ENCODE data around the gene OIT3.

OIT3 gene

DNA sequence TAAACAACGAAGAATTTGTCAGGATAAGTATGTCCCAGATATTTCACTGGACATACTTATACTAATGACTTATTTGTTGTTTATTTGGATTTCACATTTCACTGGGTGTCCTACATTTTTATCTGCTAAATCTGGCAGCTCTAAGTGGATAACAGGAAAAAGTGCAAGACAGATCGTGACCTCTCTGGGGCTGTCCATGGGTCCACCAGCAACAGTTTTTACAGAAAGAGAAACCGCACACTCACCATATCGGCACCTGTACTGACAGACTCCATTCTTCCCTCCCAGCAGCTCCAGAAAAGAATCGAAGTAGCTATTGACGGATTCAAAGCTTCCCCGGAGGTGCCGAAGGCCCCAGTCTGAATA lies 60.7 kb downstream of the OIT3 start:
- Mint-ChIP-seq H3K4me1 (no peaks in the 10 kb centered on the region), H3K27ac (no peak overlapping the region), H3K36me3 (no peaks in the 10 kb centered on the region), H3K4me3 (no peak overlapping the region), H3K9me3 (no peaks in the 10 kb centered on the region)
- DNase-seq (ENCODE audit: low spot score in 2 of 2): no peak
- ATAC-seq: no peak

DNA sequence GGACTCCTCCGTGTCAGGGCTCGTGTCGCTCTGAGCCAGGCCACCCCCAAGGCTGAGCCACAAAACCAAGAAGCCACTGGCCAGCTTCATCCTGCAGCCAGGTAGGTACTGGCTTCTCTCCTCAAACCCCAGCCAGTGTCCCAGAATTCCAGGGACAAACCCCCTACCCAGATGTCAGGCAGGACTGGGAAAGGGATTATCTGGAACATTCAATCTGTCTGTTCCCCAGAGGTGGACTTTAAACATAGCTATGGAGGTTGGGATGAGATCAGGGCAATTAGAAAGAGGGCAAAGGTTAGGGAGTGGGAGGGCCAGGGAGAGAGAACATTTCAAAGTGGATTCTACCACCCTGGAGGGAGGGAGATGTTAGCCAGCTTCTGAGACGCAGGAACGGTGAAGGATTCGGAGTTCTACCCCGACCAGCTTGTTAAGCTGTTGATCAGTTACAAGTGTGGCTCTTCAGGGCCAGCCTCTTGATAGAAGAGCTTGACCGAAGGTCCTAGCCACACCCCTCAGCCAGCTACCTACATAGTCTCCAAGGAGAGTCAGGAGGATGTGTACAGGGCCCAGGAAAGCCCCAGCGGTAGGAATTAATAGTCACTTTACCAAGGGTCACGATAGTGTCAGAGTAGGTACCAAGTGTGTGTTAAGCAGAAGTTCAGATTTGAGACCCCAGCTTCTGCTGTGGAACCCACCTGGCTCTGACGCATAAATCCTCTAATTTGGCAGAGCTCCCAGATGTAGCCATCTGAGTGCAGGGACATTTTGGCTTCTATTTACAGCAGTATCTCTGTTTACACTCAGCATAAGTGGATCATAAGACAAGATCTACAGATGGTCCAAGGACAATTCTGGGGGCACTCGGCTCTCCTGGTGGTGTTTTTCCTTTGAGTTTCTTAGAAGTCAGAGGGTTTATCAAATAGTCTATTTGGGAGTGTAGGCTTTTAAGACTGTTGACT lies 61.3 kb downstream of the OIT3 start, which contains the start of gene PLA2G12B:
Gene PLA2G12B, minus strand, starts transcription at position 211 of the 959 bp plus-strand sequence. Its CDS starts 121 bp downstream, at position 90.
- no peaks in the 10 kb centered on the region for H3K36me3 Mint-ChIP-seq
- DNase-seq (ENCODE audit: low spot score in 2 of 2): no peak
- H3K9me3 Mint-ChIP-seq: no peaks in the 10 kb centered on the region
- ATAC-seq: no peak
- no peak within 1 kb of the TSS for H3K4me3 Mint-ChIP-seq
- H3K27ac Mint-ChIP-seq: no peak within 1 kb of the TSS
- H3K4me1 Mint-ChIP-seq: no peaks in the 10 kb centered on the region

DNA sequence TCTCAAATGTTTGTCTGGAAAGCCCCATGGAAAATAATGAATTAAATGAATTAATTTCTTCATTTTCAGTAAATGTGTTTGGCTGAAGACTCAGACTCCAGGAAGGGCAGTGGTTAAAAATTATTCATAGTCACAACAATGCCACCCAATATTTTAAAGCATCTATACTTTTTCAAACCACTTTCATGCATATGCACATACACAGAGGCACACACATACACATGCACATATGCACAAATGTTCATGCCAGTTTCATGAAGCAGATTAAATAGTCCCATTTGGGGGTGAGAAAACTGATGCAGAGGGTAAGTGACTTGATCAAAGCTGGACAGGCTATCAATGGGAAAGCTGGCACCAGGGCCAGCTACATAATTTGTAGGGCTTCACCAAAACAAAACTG lies 62.5 kb downstream of the OIT3 start:
- no peak overlapping the region for H3K27ac Mint-ChIP-seq
- DNase-seq (ENCODE audit: low spot score in 2 of 2) (no peak), ATAC-seq (no peak)
- no peak overlapping the region for H3K4me3 Mint-ChIP-seq
- H3K9me3 Mint-ChIP-seq: no peaks in the 10 kb centered on the region
- no peaks in the 10 kb centered on the region for H3K36me3 Mint-ChIP-seq
- H3K4me1 Mint-ChIP-seq: no peaks in the 10 kb centered on the region

DNA sequence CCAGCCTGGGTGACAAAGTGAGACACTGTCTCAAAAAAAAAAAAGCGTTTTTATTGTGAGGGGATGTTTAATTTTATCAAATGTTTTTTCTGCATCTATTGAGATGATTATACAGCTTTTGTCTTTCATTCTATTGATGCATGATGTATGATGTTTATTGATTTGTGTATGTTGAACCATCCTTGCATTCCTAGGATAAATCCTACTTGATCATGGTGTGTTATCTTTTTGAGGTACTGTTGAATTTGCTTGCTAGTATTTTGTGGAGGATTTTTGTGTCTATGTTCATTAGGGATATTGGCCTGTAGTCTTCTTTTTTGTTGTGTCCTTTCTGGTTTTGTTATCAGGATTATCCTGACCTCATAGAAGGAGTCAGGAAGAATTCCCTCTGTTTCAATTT lies 83.3 kb downstream of the OIT3 start:
- no peak overlapping the region for H3K27ac Mint-ChIP-seq
- no peaks in the 10 kb centered on the region for H3K4me1 Mint-ChIP-seq
- H3K9me3 Mint-ChIP-seq: peaks cover 39% of the 10 kb centered on the region
- H3K36me3 Mint-ChIP-seq: no peaks in the 10 kb centered on the region
- H3K4me3 Mint-ChIP-seq: no peak overlapping the region
- ATAC-seq (no peak), DNase-seq (ENCODE audit: low spot score in 2 of 2) (no peak)

- H3K4me3 Mint-ChIP-seq: no peak overlapping the region
- no peak for DNase-seq (ENCODE audit: low spot score in 2 of 2)
These were observed 86.2 kb downstream of the OIT3 start for GRCh38 chr10:72979709-72980108.

DNA sequence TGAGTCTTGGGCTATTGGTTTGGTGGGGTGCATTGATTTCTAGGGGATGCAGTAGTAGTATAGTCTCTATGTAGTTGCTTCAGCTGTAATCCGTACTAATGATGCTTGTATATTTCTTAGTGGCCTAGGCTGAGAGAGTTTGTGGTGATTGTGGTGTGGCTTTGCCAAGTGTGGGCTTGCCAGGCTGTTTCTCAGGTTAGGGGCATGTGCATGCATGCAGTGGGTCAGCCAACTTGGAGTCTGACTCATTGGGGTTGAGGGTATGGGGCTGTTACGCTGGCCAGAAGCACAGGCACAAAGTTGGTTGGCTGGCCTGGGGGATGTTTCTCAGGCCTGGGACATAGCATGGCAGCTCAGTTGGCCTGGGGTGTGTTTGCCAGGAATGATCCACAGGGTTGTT lies 86.8 kb downstream of the OIT3 start:
- H3K27ac Mint-ChIP-seq: no peak overlapping the region
- ATAC-seq: no peak

More at GRCh38 chr10:72979709-72980108, 86.2 kb downstream of the OIT3 start:
- ATAC-seq: no peak
- Mint-ChIP-seq H3K27ac (no peak overlapping the region), H3K4me1 (no peaks in the 10 kb centered on the region), H3K36me3 (no peaks in the 10 kb centered on the region), H3K9me3 (peaks cover 44% of the 10 kb centered on the region)

DNA sequence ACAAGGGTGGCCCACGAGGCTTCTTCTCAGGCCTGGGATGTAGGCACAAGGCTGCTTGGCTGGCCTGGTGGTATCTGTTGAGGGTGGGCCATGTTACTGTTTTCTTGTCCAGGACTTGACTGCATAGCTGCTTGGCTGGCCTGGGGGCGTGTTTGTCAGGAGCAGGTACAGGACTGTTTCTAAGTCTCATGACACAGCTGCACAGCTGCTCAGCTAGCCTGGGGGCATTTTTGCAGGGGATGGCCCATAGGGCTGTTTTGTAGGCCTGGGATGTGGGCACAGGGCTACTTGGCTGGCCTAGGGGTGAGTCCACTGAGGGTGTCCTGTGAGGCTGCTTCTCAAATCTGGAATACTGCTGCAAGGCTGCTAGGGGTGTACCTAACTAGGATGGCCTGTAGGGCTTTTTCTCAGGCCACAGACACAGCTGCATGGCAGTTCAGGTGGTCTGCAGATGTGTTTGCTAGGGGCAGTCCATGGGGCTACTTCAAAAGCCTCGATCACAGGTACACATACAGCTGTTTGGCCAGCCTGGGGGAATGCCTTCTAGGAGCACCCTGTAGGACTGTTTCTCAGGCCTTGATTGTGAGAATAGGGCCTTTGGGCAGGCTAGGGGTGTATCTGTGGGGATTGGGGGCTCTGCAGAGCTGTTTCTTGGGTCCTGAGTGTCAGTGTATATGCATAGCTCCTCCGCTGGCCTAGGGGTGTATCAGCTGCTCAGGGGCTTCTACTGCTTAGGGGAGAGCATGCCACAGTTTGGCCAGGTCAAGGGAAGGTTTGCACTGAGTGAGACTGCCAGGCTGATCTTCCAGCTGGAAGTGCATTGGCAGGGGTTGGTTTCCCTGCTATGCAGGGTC lies 87.7 kb downstream of the OIT3 start:
- ATAC-seq (peak; percentile 36), DNase-seq (ENCODE audit: low spot score in 2 of 2) (no peak)
- Mint-ChIP-seq H3K9me3 (peaks cover 37% of the 10 kb centered on the region), H3K27ac (no peak overlapping the region), H3K36me3 (no peaks in the 10 kb centered on the region), H3K4me3 (no peak overlapping the region), H3K4me1 (no peaks in the 10 kb centered on the region)

More for the DNA sequence above, 86.8 kb downstream of the OIT3 start:
- Mint-ChIP-seq H3K36me3 (no peaks in the 10 kb centered on the region), H3K4me3 (no peak overlapping the region), H3K9me3 (peaks cover 43% of the 10 kb centered on the region), H3K4me1 (no peaks in the 10 kb centered on the region)
- no peak for DNase-seq (ENCODE audit: low spot score in 2 of 2)

GRCh38 chr10:72981882-72982529 lies 88.5 kb downstream of the OIT3 start:
- no peaks in the 10 kb centered on the region for H3K4me1 Mint-ChIP-seq
- H3K9me3 Mint-ChIP-seq: peaks cover 35% of the 10 kb centered on the region
- H3K27ac Mint-ChIP-seq: no peak overlapping the region
- H3K36me3 Mint-ChIP-seq: no peaks in the 10 kb centered on the region
- H3K4me3 Mint-ChIP-seq: no peak overlapping the region
- ATAC-seq: peak; percentile 36
- DNase-seq (ENCODE audit: low spot score in 2 of 2): no peak
